HG03060 (cell line): ENCODE results near the gene IQGAP2.
"Not testable (repeated sequence)": the region's sequence is repeated elsewhere in the genome, so short reads cannot be mapped to it uniquely, and the experiment has no call there.

ENCODE experiments used
- ATAC-seq: cut with Tn5 transposase; IDR thresholded peaks from one replicate; pipeline ENCODE4 v1.9.1; 2021; ENCODE audit warnings: low read depth, moderate number of reproducible peaks; ENCODE audit not compliant: unreplicated experiment

The IQGAP2 gene

DNA sequence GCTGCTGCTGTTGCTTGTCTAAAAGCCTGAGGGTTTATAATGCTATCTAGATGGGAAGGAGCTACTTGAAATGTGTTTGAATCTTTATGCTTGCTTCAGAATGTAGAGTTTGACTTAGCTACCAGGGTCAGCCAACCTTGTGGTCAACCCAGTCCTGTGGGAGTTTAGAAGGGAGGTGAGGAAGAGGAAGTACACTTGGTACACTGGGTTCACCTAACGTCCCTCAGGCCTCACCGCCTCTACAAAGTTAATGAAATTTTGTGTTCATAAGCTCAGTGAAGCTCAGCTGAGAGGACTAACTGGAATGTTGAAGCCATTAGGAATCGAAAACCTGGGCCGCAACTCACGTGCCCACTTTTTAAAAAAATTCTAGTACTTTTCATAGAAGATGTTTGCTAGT lies 10.7 kb downstream of the IQGAP2 start:
- ATAC-seq = no peak

DNA sequence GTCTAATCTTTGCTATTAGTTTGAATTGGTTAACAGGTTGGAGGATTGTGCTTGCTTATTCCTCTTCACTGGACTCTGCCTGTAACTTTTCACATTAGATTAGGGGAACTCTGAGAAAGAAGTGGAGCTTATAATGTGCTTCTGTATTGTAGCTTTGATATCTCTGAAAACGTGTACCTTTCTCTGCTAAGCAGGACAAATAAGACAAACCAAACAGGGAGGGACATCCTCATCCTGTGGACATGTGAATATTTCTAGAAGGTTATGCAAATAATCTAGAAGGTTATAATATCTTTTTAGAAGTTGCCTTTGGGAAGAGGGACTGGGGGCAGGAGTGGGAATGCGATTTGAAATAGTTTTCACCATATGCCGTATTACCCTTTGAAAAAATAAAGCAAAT lies 11.7 kb downstream of the IQGAP2 start:
- no peak for ATAC-seq

- ATAC-seq = no peak
These were observed 12.8 kb downstream of the IQGAP2 start for GRCh38 chr5:76415855-76416254.

DNA sequence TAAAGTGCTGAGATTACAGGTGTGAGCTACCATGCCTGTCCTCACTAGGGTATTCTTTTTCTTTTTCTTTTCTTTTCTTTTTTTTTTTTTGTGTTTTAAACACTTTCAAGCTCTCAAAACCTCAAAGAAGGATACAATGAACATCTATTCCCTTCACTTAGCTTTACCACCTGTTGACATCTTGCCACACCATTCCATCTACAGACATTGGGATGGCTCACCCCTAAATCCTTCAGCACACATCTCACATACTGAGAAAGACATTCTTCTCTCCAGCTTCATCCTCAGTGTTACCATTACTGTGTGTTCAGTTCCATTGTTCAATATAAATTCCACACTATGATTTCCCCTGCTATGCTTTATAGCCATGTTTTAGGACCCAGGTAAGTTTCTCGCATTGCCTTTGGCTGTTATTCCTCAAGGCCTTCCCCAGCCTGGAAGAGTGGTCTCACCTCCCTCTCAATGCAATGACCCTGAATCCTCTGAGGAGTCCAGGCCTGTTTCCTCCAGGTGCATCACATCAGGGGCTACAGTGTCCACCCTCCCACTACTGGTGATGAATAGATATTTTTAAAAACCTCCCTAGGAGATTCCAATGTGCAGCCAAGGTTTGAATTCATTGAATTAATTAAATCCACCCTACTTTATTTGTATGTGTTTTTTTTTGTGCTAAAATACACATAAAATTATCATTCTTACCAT lies 16.7 kb downstream of the IQGAP2 start:
- ATAC-seq = no peak

GRCh38 chr5:76422227-76422626 lies 19.1 kb downstream of the IQGAP2 start:
- ATAC-seq = no peak

DNA sequence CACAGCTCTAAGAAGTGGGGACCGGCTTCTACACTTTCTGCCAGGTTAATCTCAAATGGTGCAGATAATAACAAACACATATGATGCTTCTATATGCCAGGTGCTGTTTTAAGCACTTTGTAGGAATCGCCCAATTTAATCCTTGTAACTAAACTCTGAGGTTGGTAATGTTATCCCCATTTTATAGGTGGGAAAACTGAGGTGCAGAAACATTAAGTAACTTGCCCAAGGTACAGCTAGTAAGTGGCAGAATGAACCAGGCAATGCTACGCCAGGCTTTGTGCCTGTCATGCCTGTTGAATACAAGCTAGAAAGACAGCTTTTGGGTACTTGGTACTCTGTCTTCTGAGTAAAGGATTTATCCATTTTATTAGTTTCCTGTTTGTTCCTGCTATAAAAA lies 19.7 kb downstream of the IQGAP2 start:
- ATAC-seq = no peak

GRCh38 chr5:76425146-76425545 lies 22.1 kb downstream of the IQGAP2 start:
- no peak for ATAC-seq

GRCh38 chr5:76425928-76426804 lies 23.1 kb downstream of the IQGAP2 start:
- ATAC-seq = no peak

DNA sequence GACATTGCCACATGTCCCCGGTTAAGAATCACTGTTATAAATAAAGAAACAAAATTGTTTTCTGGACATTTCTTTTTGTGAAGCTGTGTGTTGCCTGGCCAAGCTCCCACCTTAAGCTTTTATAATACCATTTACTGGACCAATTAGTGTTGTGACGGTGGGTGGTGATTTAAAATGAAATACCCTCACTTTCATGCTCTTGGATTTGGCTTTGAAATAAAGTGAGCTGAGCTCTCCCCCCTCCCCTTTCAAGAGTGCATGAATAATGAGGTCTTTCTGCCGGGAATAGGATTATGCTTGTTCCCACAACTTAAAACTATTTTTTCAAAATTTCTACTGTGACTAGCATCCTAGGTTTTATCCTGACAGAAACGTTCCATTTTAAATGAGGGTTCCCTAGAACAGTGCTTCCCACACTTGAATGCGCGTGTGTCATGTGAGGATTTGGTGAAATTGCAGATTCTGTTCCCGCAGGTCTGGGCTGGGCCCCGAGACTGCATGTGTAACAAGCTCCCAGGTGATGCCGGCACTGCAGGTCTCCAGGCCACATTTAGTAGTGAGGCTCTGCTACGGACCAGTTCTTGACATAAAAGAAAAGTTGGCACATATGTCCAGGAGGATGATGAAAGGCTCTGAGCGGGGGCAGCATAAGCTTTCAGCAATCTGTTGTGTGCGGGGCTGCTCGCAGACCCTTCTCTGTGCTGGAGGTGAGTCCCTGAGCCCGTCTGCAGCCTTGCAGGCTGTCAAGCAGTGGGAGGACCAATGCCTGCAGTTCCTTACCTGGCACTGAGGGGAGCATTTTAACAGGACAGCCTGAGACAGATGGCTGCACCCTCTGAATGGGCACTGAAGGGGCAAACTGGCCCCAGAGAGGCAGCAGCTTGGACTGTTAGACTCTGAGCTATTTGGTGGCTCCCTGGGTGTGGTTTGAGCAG lies 24.4 kb downstream of the IQGAP2 start:
- no peak for ATAC-seq

DNA sequence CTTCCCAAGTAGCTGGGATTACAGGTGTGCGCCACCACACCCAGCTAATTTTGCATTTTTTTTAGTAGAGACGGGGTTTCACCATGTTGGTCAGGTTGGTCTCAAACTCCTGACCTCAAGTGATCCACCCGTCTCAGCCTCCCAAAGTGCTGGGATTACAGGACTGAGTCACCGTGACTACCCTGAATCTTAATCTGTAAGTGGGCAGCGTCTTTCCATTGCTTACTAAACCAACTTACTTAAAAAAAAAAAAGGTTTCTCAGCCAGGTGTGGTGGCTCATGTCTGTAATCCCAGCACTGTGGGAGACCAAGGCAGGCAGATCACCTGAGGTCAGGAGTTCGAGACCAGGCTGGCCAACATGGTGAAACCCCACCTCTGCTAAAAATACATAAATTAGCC lies 25.5 kb downstream of the IQGAP2 start:
- not testable (repeated sequence) for ATAC-seq

DNA sequence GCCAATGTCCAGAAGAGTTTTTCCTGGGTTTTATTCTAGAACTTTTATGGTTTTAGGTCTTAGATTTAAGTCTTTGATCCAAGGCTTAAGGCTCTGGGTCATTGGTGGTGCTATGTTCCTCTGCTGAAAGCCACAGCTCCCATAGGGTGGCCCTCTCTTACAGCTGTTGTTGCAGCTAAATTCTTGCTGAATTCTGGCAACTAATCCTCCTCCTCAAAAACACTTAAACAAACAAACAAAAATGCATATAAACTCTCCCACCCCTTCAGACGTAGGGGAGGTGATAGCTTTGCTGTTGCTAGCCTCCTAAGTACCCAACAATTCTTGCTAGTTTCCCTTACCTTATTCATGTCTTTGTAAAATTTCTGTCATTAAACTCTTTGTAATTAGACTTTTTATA lies 30.2 kb downstream of the IQGAP2 start:
- ATAC-seq = no peak

DNA sequence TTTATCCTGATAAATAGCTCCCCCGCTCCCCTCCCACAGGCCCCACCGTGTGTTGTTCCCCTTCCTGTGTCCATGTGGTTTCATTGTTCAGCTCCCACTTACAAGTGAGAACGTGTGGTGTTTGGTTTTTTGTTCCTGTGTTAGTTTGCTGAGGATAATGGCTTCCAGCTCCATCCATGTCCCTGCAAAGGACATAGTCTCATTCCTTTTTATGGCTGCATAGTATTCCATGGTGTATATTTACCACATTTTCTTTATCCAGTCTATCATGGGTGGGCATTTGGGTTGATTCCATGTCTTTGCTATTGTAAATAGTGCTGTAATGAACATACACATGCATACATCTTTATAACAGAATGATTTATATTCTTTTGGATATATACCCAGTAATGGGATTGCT lies 34.4 kb downstream of the IQGAP2 start:
- ATAC-seq = not testable (repeated sequence)

GRCh38 chr5:76438025-76438424 lies 34.9 kb downstream of the IQGAP2 start:
- no peak for ATAC-seq

DNA sequence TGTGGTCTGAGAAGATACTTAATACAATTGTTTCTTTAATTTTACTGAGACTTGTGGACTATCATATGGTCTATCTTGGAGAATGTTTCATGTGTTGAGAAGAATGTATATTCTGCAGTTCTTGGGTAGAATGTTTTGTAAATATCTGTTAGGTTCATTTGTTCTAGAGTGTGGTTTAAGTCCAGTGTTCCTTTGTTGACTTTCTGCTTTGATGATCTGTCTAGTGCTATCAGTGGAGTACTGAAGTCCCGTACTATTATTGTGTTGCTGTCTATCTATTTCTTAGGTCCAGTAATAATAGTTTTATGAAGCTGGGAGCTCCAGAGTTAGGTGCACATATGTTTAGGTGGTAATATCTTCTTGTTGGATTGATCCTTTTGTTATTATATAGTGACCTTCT lies 36.1 kb downstream of the IQGAP2 start:
- no peak for ATAC-seq

DNA sequence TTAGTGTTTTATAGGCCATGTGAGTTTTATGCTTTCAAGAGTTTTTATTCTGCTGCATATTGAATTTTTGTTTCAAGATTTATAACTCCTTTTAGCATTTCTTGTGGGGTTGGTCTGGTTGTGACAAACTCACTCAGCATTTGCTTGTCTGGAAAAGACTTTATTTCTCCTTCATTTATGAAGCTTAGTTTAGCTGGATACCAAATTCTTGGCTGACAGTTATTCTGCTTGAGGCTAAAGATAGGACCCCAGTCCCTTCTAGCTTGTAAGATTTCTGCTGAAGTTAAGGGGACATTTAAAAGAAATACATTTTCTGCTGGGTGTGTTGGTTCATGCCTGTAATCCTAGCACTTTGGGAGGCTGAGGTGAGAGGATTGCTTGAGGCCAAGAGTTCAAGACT lies 36.8 kb downstream of the IQGAP2 start:
- ATAC-seq = no peak

- no peak for ATAC-seq
These were observed 38.0 kb downstream of the IQGAP2 start for GRCh38 chr5:76441101-76441500.

DNA sequence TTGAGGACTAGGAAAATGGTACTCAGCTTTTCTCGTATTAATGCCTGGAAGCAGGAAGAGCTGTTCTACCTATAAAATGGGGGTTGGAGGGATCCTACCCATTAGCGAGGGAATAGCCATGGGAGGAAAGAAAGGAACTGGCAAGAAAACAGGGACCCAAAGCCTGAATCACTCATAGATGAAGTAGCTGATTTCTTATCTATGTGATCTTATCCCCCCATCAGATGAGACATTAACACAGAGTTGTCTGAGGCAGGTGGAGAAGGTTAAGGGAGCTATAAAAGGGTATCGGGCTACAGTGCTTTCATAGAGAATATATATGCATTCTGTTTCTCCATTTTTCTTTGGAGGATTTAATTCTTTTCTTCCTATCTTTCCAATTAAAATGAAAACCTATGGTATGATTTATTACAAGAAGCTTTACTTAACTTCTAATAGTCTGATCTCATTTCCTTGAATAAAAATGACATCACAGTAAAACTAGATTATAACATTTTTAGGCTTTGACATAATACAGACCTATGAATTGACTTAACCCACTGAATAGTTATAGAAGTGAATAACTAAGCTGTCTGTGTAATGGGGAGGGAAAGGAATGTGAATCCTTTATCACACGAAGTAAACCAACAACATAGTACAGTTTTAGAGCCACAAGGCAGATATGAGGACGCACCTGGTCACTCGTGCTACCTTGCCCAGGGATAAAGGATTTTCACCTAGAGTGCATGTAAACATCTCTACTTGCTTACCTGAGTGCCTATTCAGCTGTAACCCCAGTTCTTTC lies 39.0 kb downstream of the IQGAP2 start:
- no peak for ATAC-seq

GRCh38 chr5:76443066-76443800 lies 40.1 kb downstream of the IQGAP2 start:
- ATAC-seq = no peak

- ATAC-seq = no peak
These were observed 42.0 kb downstream of the IQGAP2 start for GRCh38 chr5:76445063-76445462.
